ENCODE measurements around the gene PIWIL4. TPM values are rescaled to one million over a fixed set of nuclear protein-coding genes. Genes with fewer than 3 reads are reported as not detected.
"Not testable (repeated sequence)": the region's sequence is repeated elsewhere in the genome, so short reads cannot be mapped to it uniquely, and the experiment has no call there.

The PIWIL4 gene
- total RNA-seq, 2 donors from 2014 or later, result 0.82 to 17.2 TPM

DNA sequence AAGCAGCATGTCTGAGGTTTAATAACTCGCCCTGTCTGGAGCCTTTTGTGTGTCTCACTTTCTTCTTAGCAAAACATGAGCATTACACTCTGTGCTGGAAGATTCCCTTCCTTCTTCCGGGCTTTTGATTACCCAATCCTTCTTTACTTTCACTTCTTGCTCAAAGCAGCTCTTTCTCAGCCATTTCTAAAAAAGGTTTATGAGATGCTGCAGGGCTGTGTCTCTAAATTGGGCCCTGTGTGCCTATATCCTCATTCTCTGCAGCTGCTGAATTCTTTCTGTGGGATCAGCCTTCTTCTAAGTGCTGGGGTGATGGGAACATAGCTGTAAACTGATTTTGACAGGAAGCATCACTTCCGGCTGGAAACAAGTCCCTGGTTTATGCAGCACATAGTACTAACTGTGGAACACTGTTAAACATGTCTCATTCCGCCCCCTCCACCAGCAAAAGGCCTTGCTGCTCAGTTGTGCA, 71.8 kb downstream of the PIWIL4 start:
- 37% methylated on average over 4 of the region's 4 CpGs for WGBS
- Histone ChIP-seq H3K27ac (peak overlapping the region; percentile 58 to 61), H3K36me3 (no peaks in the 10 kb centered on the region), H3K4me1 (replicated peaks) (peaks cover 3% of the 10 kb centered on the region), H3K4me3 (no peak overlapping the region), H3K9me3 (no peaks in the 10 kb centered on the region), H3K27me3 (replicated peaks; ENCODE audit: insufficient read depth) (no peaks in the 10 kb centered on the region)
- DNase-seq (ENCODE audit: low spot score), result peak; percentile 44
- intact Hi-C loops (cut with DNase I), result loop anchor here (10.0 kb wide), 1 partner anchor 106 kb away; no protein-coding TSS in a partner anchor
- peak; percentile 77 for TF ChIP-seq POLR2AphosphoS5 (IDR thresholded peaks at IDR 0.05)
- TF ChIP-seq, protein P1, sequence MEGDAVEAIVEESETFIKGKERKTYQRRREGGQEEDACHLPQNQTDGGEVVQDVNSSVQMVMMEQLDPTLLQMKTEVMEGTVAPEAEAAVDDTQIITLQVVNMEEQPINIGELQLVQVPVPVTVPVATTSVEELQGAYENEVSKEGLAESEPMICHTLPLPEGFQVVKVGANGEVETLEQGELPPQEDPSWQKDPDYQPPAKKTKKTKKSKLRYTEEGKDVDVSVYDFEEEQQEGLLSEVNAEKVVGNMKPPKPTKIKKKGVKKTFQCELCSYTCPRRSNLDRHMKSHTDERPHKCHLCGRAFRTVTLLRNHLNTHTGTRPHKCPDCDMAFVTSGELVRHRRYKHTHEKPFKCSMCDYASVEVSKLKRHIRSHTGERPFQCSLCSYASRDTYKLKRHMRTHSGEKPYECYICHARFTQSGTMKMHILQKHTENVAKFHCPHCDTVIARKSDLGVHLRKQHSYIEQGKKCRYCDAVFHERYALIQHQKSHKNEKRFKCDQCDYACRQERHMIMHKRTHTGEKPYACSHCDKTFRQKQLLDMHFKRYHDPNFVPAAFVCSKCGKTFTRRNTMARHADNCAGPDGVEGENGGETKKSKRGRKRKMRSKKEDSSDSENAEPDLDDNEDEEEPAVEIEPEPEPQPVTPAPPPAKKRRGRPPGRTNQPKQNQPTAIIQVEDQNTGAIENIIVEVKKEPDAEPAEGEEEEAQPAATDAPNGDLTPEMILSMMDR (IDR thresholded peaks at IDR 0.05), result no peak

DNA sequence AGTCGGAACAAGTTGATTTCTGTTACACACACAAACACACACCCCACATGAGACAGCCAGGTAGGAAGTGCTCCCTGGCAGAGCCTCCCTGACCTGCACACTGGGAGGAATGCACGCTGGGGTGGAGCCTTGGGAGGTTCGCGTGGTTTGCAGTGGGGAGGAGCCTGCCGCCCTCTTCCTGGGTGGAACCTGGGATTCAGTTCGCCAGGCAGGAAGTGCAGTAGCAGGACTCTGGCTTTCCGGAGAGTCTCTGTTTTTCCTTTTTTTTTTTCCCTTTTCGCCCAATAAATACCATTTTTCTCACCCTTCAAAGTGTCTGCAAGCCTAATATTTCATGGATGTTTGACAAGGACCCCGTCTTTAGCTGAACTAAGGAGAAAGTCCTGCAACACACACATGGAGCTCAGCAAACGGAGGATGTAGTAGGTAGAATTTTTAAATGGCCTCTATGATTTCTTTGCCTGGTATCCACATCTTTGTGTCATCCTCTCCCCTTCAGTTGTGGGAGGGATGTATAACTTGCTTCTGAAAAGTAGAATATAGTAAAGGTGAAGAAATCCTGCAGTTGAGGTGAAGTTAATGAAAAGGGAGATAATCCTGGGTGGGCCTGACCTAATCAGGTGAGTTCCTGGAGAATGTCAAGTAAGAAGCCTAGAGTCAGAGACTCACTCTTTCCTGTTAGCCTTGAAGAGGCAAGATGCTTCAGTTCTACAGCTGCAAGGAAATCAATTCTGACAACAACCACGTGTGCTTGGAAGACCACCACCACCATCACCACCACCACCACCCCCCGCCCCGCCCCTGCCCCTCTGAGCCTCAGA, 72.9 kb downstream of the PIWIL4 start:
- no peak overlapping the region for H3K27ac ChIP-seq
- H3K36me3 ChIP-seq, result no peaks in the 10 kb centered on the region
- intact Hi-C loops (cut with DNase I), result loop anchor here (10.0 kb wide), 1 partner anchor 105 kb away; no protein-coding TSS in a partner anchor
- H3K9me3 ChIP-seq, result no peaks in the 10 kb centered on the region
- no peaks in the 10 kb centered on the region for H3K27me3 ChIP-seq (replicated peaks; ENCODE audit: insufficient read depth)
- H3K4me1 ChIP-seq (replicated peaks), result peaks cover 3% of the 10 kb centered on the region
- WGBS, result 86% methylated on average over 13 of the region's 13 CpGs
- H3K4me3 ChIP-seq, result no peak overlapping the region
- DNase-seq (ENCODE audit: low spot score), result no peak
- TF ChIP-seq, protein P1 (IDR thresholded peaks at IDR 0.05), result no peak

DNA sequence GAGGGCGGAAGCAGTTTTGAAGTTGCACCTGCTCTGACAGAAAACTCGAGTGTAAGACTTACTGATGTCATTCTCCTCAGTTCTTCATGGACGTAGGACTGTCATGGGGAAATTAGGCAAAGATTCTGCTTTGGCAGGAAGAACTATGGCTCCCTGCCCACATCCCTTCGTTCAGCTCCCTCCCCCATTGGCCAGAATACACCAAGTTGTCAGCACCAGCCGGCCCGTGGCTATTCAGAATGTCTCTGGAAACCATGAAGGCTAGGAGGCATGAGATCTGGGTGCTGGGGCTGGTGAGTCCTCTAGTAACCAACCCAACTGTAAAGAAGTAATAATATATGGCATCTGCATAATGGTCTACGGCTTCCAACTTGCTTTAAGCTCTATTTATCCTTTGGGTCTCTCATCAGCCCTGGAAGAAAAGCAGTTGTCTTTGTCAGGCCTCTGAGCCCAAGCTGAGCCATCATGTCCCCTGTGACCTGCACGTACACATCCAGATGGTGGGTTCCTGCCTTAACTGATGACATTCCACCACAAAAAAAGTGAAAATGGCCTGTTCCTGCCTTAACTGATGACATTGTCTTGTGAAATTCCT, 74.1 kb downstream of the PIWIL4 start:
- Histone ChIP-seq H3K27me3 (replicated peaks; ENCODE audit: insufficient read depth) (no peaks in the 10 kb centered on the region), H3K36me3 (no peaks in the 10 kb centered on the region), H3K4me1 (replicated peaks) (peaks cover 3% of the 10 kb centered on the region), H3K4me3 (no peak overlapping the region), H3K9me3 (no peaks in the 10 kb centered on the region), H3K27ac (no peak overlapping the region)
- intact Hi-C loops (cut with DNase I), result no loop called here
- TF ChIP-seq POLR2A (IDR thresholded peaks at IDR 0.05), result no peak
- TF ChIP-seq, protein P1 (IDR thresholded peaks at IDR 0.05), result no peak
- TF ChIP-seq POLR2AphosphoS5 (IDR thresholded peaks at IDR 0.05), result no peak
- DNase-seq (ENCODE audit: low spot score), result no peak
- WGBS, result 74% methylated on average over 8 of the region's 8 CpGs

DNA sequence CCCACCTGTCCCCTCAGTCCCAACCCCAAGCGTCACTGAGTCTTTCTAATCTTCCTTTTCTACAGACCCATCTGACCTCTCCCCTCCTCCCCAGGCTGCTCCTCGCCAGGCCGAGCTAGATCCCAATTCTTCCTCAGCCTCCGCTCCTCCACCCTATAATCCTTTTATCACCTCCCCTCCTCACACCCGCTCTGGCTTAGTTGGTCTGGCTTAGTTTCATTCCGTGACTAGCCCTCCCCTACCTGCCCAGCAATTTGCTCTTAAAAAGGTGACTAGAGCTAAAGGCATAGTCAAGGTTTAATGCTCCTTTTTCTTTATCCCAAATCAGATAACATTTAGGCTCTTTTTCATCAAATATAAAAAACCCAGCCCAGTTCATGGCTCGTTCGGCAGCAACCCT, 76.0 kb downstream of the PIWIL4 start:
- H3K9me3 ChIP-seq; H3K36me3 ChIP-seq; H3K4me3 ChIP-seq; H3K27ac ChIP-seq; H3K4me1 ChIP-seq (replicated peaks); intact Hi-C loops (cut with DNase I); H3K27me3 ChIP-seq (replicated peaks; ENCODE audit: insufficient read depth); DNase-seq (ENCODE audit: low spot score): not testable (repeated sequence)
- 81% methylated on average over 7 of the region's 8 CpGs for WGBS

DNA sequence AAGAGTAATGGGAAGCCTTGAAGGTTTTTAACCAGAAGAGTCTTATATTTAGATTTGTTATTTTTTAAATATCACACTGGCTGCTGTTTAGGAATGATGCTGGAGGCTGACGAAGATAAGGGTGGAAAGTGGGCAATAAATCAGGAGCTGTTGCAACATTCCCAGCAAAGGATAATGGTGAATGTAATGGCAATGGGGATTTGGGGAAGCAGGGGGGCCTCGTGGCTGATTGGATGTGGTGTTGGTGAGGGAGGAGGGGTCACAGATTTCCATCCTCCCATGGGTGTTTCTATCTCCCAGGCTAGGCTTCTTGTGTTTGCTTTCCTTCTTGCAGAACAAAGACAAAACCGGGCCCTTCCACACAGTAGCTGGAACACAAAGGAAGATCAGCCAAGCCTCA, 80.8 kb downstream of the PIWIL4 start:
- H3K36me3 ChIP-seq, result no peaks in the 10 kb centered on the region
- no peak overlapping the region for H3K27ac ChIP-seq
- 35% methylated on average over 3 of the region's 3 CpGs for WGBS
- no peaks in the 10 kb centered on the region for H3K27me3 ChIP-seq (replicated peaks; ENCODE audit: insufficient read depth)
- no peak overlapping the region for H3K4me3 ChIP-seq
- DNase-seq (ENCODE audit: low spot score), result no peak
- TF ChIP-seq POLR2A (IDR thresholded peaks at IDR 0.05), result no peak
- no peak for TF ChIP-seq POLR2AphosphoS5 (IDR thresholded peaks at IDR 0.05)
- TF ChIP-seq, protein P1 (IDR thresholded peaks at IDR 0.05), result no peak
- H3K9me3 ChIP-seq, result no peaks in the 10 kb centered on the region
- intact Hi-C loops (cut with DNase I), result no loop called here
- H3K4me1 ChIP-seq (replicated peaks), result no peaks in the 10 kb centered on the region
